ENCODE data around the gene CA9. TPM values are rescaled to one million over a fixed set of nuclear protein-coding genes. Genes with fewer than 3 reads are reported as not detected.

The CA9 gene
- total RNA-seq, 1 donor from 2014 or later, result 0.78 TPM

DNA sequence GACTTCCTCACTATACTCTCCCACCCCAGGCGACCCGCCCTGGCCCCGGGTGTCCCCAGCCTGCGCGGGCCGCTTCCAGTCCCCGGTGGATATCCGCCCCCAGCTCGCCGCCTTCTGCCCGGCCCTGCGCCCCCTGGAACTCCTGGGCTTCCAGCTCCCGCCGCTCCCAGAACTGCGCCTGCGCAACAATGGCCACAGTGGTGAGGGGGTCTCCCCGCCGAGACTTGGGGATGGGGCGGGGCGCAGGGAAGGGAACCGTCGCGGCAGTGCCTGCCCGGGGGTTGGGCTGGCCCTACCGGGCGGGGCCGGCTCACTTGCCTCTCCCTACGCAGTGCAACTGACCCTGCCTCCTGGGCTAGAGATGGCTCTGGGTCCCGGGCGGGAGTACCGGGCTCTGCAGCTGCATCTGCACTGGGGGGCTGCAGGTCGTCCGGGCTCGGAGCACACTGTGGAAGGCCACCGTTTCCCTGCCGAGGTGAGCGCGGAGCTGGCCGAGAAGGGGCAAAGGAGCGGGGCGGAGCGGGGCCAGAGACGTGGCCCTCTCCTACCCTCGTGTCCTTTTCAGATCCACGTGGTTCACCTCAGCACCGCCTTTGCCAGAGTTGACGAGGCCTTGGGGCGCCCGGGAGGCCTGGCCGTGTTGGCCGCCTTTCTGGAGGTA, 2.1 kb downstream of the CA9 start:
- DNase-seq, result no peak

DNA sequence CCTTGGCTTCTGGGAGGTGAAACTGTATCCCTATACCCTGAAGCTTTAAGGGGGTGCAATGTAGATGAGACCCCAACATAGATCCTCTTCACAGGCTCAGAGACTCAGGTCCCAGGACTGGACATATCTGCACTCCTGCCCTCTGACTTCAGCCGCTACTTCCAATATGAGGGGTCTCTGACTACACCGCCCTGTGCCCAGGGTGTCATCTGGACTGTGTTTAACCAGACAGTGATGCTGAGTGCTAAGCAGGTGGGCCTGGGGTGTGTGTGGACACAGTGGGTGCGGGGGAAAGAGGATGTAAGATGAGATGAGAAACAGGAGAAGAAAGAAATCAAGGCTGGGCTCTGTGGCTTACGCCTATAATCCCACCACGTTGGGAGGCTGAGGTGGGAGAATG, 5.4 kb downstream of the CA9 start:
- no peak for DNase-seq

DNA sequence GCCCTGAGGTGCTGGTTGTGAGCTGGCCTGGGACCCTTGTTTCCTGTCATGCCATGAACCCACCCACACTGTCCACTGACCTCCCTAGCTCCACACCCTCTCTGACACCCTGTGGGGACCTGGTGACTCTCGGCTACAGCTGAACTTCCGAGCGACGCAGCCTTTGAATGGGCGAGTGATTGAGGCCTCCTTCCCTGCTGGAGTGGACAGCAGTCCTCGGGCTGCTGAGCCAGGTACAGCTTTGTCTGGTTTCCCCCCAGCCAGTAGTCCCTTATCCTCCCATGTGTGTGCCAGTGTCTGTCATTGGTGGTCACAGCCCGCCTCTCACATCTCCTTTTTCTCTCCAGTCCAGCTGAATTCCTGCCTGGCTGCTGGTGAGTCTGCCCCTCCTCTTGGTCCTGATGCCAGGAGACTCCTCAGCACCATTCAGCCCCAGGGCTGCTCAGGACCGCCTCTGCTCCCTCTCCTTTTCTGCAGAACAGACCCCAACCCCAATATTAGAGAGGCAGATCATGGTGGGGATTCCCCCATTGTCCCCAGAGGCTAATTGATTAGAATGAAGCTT, 6.1 kb downstream of the CA9 start:
- DNase-seq, result no peak

DNA sequence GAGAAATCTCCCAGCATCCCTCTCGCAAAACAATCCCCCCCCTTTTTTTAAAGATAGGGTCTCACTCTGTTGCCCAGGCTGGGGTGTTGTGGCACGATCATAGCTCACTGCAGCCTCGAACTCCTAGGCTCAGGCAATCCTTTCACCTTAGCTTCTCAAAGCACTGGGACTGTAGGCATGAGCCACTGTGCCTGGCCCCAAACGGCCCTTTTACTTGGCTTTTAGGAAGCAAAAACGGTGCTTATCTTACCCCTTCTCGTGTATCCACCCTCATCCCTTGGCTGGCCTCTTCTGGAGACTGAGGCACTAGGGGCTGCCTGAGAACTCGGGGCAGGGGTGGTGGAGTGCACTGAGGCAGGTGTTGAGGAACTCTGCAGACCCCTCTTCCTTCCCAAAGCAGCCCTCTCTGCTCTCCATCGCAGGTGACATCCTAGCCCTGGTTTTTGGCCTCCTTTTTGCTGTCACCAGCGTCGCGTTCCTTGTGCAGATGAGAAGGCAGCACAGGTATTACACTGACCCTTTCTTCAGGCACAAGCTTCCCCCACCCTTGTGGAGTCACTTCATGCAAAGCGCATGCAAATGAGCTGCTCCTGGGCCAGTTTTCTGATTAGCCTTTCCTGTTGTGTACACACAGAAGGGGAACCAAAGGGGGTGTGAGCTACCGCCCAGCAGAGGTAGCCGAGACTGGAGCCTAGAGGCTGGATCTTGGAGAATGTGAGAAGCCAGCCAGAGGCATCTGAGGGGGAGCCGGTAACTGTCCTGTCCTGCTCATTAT, 6.8 kb downstream of the CA9 start:
- no peak for DNase-seq

DNA sequence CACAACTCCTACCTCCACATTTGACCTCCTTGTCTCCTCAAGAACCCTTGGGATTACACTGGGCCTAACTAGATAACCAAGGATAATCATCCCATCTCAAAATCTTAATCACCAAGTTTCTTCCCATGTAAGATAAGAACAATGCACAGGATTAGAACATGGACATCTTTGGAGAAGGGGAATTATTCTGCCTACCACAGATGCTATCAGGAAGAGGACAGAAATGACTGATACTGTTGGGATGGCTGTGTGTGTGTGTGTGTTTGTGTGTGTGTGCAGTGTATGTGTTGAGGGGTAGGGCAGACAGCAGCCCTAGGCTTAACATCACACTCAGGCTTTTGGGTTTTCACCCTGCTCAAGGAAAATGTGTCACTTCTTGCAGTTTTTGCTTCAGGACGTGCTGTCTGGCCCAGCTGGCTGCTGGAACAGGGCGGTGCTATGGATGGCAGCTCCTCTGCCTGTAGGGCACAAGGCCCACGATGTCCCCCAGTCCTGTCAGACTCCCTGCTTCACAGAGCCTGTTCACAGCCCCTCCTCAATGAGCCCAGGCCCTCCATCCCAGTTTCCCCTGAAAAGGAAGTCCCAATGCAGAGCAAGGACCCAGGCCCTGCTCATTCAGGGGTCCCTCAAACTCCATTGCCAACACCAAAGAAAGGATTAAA, 7.7 kb downstream of the CA9 start:
- no peak for DNase-seq

DNA sequence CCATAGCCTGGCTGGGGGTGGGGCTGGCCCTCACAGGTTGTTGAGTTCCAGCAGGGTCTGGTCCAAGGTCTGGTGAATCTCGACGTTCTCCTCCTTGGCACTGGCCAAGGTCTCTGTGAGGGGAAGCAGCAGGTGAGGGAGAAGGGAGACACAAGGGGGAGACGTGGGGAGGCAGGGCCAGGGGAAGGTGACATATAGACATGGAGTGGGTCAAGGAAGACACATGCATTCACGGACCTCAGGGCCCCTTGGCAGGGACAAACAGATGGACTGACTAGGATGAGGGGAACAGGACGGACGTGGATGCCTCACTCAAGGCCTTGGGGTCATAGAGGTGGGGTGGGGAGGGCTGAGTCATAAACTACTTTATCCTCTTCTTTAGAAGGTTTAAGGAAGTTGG, 8.3 kb downstream of the CA9 start:
- no peak for DNase-seq

DNA sequence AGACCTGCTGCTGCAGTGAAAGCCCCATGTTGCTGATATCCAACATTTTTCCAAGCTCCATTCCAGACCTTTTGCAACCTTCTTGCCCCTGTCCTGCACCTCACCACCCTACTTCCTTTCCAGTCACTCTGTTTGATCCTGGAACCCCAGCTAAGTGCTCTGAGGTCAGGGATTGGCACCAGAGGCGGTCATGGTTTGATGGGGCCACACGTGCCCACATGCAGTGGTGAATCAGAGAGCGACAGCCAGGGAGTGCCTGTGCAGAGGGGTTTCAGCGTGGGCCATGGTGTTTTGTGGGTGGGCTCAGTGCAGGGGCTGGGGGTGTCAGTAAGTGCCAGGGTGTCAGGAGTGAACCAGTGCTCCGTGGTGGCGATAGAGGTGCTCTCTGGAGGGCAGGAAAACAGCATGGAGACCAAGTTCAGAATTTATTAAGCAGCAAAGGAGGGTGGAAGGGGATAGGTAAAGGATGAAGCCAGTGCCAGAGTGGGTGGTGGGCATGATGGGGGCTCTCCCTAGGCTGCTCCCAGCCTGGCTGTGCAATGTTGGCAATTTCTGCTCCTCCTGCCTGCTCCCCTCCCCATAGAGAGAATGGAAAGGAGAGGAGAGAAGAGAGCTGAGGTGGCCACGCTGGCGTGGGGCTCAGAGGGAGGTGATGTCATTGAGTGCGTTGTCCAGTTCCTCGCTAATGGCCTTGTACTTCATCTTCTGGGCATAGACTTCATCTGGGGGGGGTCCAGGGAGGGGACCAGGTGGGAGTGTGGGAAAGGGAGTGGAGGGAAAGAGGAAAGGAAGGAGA, 9.0 kb downstream of the CA9 start:
- DNase-seq, result no peak

DNA sequence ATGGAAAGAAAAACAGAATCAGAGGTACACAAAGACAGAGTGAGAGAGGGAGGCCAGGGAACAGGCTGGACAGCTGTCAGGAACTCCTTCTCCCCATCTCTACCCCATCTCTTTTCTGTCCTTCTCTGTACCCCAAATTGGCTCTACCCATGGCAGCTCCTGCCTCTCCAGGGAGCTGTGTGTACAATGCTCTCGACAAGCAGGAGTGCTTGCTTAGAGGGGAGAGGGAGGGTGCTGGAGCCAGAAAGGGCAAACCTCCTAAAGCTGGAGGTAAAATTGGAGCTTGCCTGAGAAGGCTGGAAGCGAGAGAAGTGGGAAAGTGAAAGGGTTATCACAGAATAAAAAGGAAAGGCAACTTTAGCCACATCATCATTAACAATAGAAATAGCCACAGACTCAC, 9.6 kb downstream of the CA9 start:
- DNase-seq, result no peak

DNA sequence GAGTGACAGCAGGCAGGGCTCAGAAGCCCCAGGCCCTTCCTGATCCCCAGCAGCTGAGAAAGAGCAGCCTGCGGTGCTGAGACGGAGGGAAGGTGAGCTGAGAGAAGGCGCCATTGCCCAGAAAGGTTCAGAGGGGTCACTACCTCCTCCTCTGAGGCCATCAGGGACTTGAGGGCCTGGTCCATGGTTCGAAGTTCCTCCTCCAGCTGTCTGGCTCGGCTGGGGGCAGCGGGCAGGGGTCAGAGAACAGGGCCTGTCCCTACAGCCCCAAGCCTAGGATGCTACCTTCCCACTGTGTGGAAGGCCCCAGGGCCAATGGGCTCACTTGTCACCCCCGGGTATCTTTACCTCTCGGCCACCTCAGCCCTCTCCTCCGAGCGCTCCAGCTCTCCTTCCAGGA, 11.2 kb downstream of the CA9 start:
- DNase-seq, result no peak

DNA sequence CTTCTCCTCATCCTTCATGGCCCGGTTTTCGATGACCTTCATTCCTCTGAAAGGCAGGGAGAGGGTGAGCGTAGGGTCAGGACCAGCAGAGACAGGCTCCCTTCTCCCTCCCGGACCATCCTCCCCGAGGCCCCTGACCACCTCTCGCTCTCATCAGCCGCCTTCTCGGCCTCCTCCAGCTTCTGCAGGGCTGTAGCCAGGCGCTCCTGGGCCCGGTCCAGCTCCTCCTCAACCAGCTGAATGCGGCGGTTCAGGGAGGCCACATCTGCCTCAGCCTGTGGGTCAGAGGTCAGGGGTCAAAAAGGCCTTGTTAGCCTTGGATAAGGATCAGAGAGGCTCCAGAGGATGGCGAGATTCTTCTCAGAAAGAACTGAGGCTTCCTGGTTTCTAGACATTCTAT, 11.8 kb downstream of the CA9 start:
- DNase-seq, result no peak

DNA sequence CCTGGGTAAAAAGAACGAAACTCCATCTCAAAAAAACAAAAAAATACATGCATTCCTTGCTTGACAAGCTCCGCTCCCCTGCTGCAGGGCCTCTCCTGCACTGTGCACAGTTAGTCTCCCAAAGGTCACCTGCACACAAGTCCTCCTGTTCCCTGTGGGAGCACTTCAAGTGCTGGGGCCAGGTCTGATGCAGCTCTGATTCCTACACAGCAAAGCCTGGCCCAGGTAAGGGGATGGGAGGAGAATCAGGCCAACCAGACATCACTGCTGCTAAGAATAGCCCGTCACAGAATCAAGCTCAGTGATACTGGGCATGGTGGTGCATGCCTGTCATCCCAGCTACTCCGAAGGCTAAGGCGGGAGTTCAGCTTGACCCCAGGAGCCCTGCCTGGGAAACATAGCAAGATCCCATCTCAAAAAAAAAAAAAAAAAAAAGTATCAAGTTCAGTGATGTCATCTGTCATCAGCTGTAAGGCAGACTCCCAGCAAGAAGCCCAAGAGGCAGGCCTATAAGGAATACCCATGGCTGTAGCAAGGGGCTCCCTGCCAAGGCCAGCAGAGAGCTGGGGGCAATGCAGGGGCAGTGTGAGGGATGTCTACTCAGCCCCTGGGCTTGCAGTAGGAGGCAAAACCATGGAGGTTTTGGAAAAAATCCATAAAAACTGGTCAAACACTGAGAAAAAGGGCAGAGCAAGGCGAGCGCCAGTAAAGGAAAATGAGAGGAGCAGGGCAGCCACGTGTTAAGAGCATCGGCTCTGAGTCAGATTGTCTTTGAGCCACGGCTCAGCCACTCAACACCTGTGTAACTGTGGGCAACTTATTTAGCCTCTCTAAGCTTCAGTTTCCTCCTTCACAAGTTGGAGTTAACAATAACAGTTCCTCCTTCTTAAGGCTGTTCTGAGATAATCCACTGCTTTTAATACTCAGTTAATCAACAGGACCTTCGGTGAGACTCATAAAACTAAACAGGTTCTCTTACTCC, 12.8 kb downstream of the CA9 start:
- DNase-seq, result no peak

DNA sequence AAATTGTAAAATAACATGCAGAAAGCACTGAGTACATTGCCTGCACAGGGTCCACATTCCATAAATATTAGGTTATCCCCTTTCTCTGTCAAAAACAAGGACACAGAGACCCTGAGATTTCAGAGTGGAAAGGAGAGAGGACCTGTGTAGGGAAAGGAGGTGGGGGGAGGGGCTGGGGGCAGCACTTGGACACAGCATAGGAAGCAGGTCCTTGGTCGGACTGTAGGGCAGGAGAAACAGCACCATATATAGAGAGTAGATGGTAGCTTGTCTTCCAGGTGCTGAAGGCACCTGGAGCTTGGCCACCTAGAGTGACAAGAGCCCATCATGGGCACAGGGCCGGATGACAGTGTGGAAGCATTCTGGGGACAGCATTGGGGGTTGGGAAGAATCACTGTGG, 13.6 kb downstream of the CA9 start:
- no peak for DNase-seq

DNA sequence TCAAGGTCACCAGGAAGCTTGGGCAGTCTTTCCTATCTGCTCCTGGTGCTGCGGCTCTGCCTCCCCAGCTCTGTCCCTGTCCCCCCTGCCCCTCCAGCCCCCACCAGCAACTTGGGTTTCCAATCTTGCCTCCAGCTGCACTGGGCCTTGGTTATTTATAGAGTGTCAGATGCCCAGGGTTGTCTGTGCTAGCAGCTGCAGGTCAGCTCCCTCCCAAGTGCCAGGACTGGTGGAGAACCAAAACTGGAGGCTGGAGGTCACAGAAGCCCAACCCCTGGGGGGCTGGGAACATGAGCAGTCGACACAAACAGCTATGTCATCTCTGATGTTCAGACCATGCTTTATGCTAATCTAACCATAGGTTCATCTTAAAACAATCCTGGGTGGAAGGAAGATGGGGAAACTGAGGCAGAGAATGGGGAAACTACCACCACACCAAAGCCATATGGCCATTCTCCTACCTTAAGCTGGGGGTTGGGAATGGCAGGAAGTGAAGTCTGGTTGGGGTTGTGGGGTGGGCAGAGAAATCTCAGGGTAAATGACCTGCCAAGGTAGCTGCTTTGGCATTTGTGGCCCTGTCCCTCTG, 14.3 kb downstream of the CA9 start:
- no peak for DNase-seq

DNA sequence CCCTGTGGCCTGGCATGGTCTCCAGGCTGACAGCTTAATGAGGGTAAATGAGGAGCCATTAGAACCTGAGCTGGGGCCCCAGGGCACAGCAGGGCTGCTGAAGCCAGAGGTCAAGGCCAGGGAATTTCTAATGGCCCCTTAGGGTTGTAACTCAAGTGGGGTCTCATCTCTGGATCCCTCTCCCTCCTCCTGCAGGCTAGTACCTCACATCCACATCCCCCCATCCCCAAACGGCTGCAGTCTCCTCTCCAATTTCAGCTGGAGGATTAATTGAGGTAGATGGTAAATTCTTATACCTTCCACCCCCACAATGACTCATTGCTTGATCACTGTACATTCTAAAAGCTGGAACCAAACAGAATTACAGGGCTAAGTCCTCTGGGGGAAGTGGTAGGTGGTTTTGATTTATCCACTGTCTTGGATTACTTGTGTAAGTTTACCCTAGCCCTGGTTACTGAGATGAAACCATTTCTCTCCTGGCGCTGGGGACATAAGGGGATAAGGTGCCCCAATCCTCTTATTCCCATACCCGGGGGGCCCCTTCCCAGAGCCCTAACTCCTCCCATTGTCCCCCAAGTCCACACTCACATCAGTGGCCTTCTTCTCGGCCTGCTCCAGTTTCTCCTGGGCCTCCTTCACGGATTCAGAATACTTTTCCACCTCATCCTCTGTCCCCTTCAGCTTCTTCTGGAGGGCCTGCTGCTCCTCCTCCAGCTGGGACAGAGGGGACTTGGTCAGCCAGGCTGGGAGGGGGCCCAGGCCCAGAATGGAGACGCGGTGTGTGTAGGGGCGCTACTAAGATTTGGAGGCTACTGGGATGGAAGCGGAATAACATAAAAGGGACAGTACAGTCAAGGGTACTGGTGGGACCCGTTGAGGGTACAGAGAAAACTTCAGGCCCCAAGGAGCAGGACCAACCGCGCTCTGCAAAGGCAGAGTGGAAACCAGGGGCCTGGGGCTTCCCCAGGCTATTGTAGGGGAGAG, 15.1 kb downstream of the CA9 start:
- DNase-seq, result no peak

DNA sequence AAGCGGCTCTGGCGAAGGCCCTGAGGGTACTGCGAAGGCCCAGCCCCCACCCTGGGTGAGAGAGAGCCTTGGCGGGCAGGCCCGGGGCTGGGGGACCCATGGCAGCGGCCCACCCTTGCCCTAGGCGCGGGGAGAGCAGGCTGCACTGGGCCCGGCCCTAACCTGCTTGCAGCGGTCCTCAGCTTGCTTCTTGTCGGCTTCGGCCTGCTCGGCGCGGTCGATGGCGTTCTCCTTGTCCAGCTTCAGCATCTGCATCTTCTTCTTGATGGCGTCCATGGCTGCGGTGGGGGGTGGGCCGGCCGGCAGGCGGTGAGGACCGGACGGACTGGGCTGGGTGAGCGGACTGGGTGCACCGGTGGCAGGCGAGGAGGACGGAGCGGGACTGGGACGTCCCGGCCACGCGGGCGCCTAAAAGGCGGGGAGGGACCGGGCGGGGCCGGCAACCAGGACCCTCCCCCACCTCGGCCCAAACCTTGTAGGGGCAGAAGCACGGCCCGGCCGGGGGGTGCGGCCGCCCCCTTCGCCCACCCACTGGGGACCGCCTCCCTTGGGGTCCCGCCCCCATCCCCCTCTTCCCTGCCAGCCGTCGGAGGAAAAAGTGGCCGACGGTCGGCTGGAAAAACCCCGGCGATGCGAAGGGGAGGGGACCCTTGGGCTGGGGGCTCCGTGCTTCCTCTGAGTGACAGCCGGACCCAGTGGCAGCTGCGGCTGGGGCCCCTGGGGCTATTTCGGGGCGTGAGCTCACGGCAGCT, 16.0 kb downstream of the CA9 start, which contains the start of gene TPM2:
Gene TPM2 (minus strand): TSS at position 384 of the 752 bp plus-strand sequence. CDS start 108 bp downstream, at position 276.
- DNase-seq, result no peak

DNA sequence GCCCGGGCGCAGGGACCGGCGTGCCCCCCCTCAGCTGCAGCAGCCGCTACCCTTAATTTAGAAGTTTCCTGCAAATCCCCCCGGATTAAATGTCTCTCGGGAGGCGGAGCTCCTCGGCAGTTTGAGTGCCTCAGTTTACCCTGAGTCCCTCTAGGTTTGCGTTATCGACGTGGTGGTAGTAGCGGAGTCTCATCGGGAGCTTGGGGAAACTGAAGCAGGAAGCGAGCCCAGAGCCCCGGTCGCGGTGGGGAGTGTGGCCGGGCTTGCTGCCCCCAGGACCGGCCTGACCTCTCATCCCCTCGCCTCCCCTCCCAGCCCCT, 16.5 kb downstream of the CA9 start:
- no peak for DNase-seq

DNA sequence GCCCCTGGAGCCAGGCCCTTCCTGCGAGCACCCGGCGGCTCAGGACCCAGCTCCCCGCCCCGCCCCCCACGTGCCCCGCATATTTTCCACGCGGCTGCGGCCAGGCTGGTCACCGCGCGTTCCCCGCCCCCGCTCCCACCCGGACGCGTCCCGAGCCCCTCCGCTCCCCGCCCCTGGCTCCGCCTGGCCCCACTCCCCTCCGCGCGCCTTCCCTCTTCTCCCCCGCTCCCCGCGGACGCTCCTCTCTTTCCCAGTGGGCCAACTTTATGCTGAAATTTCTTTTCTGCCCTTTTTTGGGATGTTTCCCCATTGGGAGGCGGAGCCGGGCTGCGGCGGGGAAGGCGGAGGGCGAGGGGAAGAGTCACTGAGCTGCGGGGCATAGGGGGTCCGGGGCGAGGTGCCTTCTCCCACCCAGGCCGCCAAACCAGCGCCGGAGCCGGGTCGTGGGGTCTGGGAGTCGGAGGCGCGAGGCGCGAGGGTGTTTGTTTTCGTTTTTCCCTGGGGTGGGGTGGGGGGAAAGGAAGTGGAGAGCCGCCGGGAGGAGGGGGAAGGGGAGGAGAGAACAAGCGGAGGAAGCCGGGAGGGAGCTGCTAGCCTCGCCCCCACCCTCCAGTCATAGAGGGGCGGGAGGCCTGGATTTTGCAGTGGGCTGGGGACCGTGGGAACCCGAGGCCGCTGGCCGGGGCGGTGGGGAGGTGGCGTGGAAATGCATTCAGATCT, 17.0 kb downstream of the CA9 start:
- DNase-seq, result no peak

DNA sequence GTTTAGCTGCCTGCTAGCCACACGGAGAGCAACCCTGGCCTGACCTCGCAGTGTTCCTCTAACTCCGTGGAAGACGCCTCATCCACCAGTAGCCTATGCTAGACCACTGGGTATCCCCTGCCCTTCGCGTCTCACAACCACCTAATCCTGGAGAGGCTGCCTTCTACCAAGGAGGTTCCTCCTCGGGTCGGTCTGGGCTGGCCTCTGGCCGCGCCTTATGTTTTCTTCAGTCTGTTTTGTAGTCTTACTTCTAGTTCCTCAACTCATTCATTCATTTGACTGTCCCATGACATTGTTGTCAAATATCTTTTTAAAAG, 17.6 kb downstream of the CA9 start:
- DNase-seq, result no peak

Data from occipital lobe (tissue), 2 donors.